HepG2 (cell line): Measurements from ENCODE around the gene SEC23IP. TPM values are rescaled to one million over a fixed set of nuclear protein-coding genes. Genes with fewer than 3 reads are reported as not detected.
A peak's percentile ranks its signal among the peaks of the same experiment; 100 is the strongest.

Experiments used
- CBX1 ChIP-seq: IDR thresholded peaks from one replicate; pipeline ENCODE4 v1.6.1; 2016; ENCODE audit warnings: antibody characterized with exemption, low read depth
- CEBPG ChIP-seq: IDR thresholded peaks from 2 replicates; pipeline ENCODE4 v1.6.1; 2016
- DR1 ChIP-seq: sonication (generic); formaldehyde crosslinking; IDR thresholded peaks from 2 replicates; pipeline ENCODE4 v1.8.0; 2021; ENCODE audit warnings: mild to moderate bottlenecking, missing genetic modification reagents, inconsistent platforms
- MAFG ChIP-seq: sonication (generic); formaldehyde crosslinking; IDR thresholded peaks from 2 replicates; pipeline ENCODE4 v1.5.1; 2020; ENCODE audit warnings: mild to moderate bottlenecking, missing genetic modification reagents
- MED8 ChIP-seq: sonication (generic); formaldehyde crosslinking; IDR thresholded peaks from 2 replicates; pipeline ENCODE4 v1.8.1; 2023; ENCODE audit warnings: mild to moderate bottlenecking, missing genetic modification reagents; ENCODE audit not compliant: insufficient replicate concordance
- MYNN ChIP-seq: sonication (generic); formaldehyde crosslinking; IDR thresholded peaks from 2 replicates; pipeline ENCODE4 v1.4.0; 2020; ENCODE audit warnings: mild to moderate bottlenecking, low read depth, missing genetic modification reagents
- NKX3-1 ChIP-seq: sonication (generic); formaldehyde crosslinking; IDR thresholded peaks from 2 replicates; pipeline ENCODE4 v1.5.0; 2020; ENCODE audit warnings: missing genetic modification reagents
- PHF8 ChIP-seq: sonication (generic); formaldehyde crosslinking; IDR thresholded peaks from 2 replicates; pipeline ENCODE4 v1.5.0; 2020; ENCODE audit warnings: missing genetic modification reagents
- RERE ChIP-seq: IDR thresholded peaks from 2 replicates; pipeline ENCODE4 v1.6.1; 2016; ENCODE audit warnings: low read depth, missing genetic modification reagents, missing compliant biosample characterization
- RFX5 ChIP-seq: IDR thresholded peaks from 2 replicates; pipeline ENCODE4 v1.6.1; 2011; ENCODE audit warnings: low read depth, low read length, improper control_type of control experiment
- SOX6 ChIP-seq, 2 experiments: fragments of 450-650 bp in 1 of 2; sonication (generic) in 1 of 2; formaldehyde crosslinking in 1 of 2; IDR thresholded peaks; 2 replicates each; pipeline versions ENCODE4 v1.4.0 to v1.6.1; 2017 to 2020; ENCODE audit warnings: antibody characterized with exemption in 1 of 2, mild to moderate bottlenecking in 1 of 2, missing genetic modification reagents in 1 of 2
- TIGD3 ChIP-seq: sonication (generic); formaldehyde crosslinking; IDR thresholded peaks from 2 replicates; pipeline ENCODE4 v1.5.1; 2020; ENCODE audit warnings: mild to moderate bottlenecking, missing genetic modification reagents, borderline replicate concordance
- ZNF512 ChIP-seq: sonication (generic); formaldehyde crosslinking; IDR thresholded peaks from 2 replicates; pipeline ENCODE4 v1.4.0; 2020; ENCODE audit warnings: mild to moderate bottlenecking, missing genetic modification reagents
- ZNF543 ChIP-seq: sonication (generic); formaldehyde crosslinking; IDR thresholded peaks from 2 replicates; pipeline ENCODE4 v1.4.0; 2020; ENCODE audit warnings: mild to moderate bottlenecking, missing genetic modification reagents
- ZNF678 ChIP-seq: sonication (generic); formaldehyde crosslinking; IDR thresholded peaks from 2 replicates; pipeline ENCODE4 v1.4.0; 2020; ENCODE audit warnings: mild to moderate bottlenecking, missing genetic modification reagents
- ZNF7 ChIP-seq: IDR thresholded peaks from 2 replicates; pipeline ENCODE4 v1.6.1; 2016; ENCODE audit warnings: missing biosample characterization, missing genetic modification reagents
- ZNF800 ChIP-seq: sonication (generic); formaldehyde crosslinking; IDR thresholded peaks from 2 replicates; pipeline ENCODE4 v1.4.0; 2020; ENCODE audit warnings: missing genetic modification reagents
- ZNF816 ChIP-seq: sonication (generic); formaldehyde crosslinking; IDR thresholded peaks from 2 replicates; pipeline ENCODE4 v1.8.0; 2022; ENCODE audit warnings: missing genetic modification reagents, mild to moderate bottlenecking, borderline replicate concordance
- ZSCAN31 ChIP-seq: sonication (generic); formaldehyde crosslinking; IDR thresholded peaks from 2 replicates; pipeline ENCODE4 v1.5.0; 2020; ENCODE audit warnings: low read depth, mild to moderate bottlenecking, missing genetic modification reagents
- polyA plus RNA-seq, 8 experiments: library from polyadenylated mRNA; depleted of rRNA in 3 of 8; stranded (reverse) in 7 of 8; unstranded in 1 of 8; fragments of >200 nt; fragmentation: Illumina TruSeq in 4 of 8; extraction: Trizol in 4 of 8; gene quantifications; 2 replicates each; pipeline versions ENCODE4 v1.2.1 to v1.2.3, GENCODE V29; 2011 to 2016; ENCODE audit warnings: low read depth in 4 of 8, missing spikeins in 1 of 8, mixed read lengths in 1 of 8; ENCODE audit not compliant: insufficient read depth in 1 of 8
- total RNA-seq, 5 experiments: library from RNA; depleted of rRNA; stranded (reverse); fragments of >200 nt; fragmentation: Illumina TruSeq; extraction: Trizol; gene quantifications; 2 replicates each; pipeline ENCODE4 v1.2.3, GENCODE V29; 2016; ENCODE audit warnings: low read depth in 1 of 5

The SEC23IP gene
- total and polyA plus RNA-seq, 2 of the 13 experiments (the other 11 are each of a cell fraction or from before 2014, with no cell fraction given), result 32.3 to 57.7 TPM

- TF ChIP-seq ZNF512, result no peak
- no peak for TF ChIP-seq ZNF7 (CRISPR knock-in tag)
- no peak for TF ChIP-seq SOX6 (IDR thresholded peaks at IDR 0.05)
- no peak; the same call in 1 of the 2 replicates for TF ChIP-seq SOX6 (CRISPR knock-in tag; IDR thresholded peaks at IDR 0.05)
- TF ChIP-seq PHF8 (CRISPR knock-in tag), result peak; percentile 87
- TF ChIP-seq MED8 (CRISPR knock-in tag), result no peak
- peak; percentile 76; the same call in 1 of the 2 replicates for TF ChIP-seq ZNF800 (CRISPR knock-in tag)
- TF ChIP-seq NKX3-1 (CRISPR knock-in tag), result no peak
- TF ChIP-seq RFX5, result peak; percentile 64; the same call in 1 of the 2 replicates
- TF ChIP-seq ZSCAN31 (CRISPR knock-in tag), result peak; percentile 23; the same call in 1 of the 2 replicates
- no peak for TF ChIP-seq ZNF543 (CRISPR knock-in tag)
- TF ChIP-seq MYNN (CRISPR knock-in tag), result no peak
- TF ChIP-seq MAFG (CRISPR knock-in tag), result 0 out of 2 replicates have a peak, but pooled peaks have one; percentile 71
- TF ChIP-seq CBX1, result peak; percentile 31
- TF ChIP-seq TIGD3 (CRISPR knock-in tag), result no peak
- no peak for TF ChIP-seq ZNF678
- peak; percentile 24; the same call in 1 of the 2 replicates for TF ChIP-seq DR1 (CRISPR knock-in tag)
- TF ChIP-seq CEBPG (CRISPR knock-in tag), result no peak
- TF ChIP-seq ZNF816 (CRISPR knock-in tag), result peak; percentile 49; the same call in 1 of the 2 replicates
- no peak for TF ChIP-seq RERE (CRISPR knock-in tag)
Observed at GRCh38 chr10:119872860-119873681, 19.5 kb upstream of the SEC23IP start (continued).
